Renal pelvis (tissue), 4 donors: Measurements from ENCODE around the gene NOL3. TPM values are rescaled to one million over a fixed set of nuclear protein-coding genes. Genes with fewer than 3 reads are reported as not detected.
A peak's percentile ranks its signal among the peaks of the same experiment; 100 is the strongest.

Experiments used
- DNase-seq: peaks from one replicate; pipeline ENCODE4 v3.0.0-alpha.2; 2013
- polyA plus RNA-seq, 3 donors: library from polyadenylated mRNA; unstranded; fragments of 120-200 nt; gene quantifications; one replicate each; pipeline ENCODE4 v1.2.1, GENCODE V29; 2013; ENCODE audit not compliant: insufficient read length in 3 of 3

NOL3 gene
- polyA plus RNA-seq, 3 donors, result 4.1 to 9.5 (median 7.6) TPM

DNA sequence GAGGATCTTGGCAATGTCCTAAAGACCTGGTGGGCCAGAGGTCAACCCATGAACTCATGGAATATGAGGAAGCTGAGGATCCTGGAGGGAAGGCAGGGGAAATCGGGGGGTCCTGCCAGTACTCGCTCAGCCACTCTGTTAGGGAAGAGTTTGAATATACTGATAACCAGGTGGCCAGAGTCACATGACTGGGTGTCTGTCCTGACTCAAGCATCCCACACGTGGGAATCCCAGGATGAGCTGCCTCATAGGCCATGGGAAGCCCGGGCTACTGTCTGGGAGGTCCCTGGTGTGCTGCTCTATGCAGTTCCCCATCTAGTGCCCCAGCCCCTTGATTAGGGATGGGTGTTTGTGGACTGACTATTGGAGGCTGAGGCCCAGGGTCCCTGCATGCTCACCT lies 18.0 kb downstream of the NOL3 start:
- no peak for DNase-seq

DNA sequence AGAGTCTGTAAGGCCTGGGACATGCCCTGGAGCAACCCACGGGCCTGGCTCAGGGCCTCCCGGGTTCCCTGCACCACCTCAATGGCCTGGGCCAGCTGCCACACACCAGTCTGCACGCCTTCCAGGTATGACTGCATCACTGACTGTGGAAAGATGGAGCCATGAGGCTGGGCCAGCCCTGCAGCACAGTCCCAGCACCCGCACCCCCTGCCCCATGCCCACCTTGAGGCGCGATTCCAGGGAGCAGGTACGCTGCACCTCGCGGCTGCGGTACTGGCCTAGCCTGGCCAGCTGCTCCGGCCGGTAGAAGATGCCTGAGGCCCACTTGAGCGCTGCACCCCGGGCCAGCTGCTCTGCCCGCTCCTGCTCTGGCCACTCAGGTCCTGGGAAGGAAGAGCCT lies 18.5 kb downstream of the NOL3 start:
- no peak for DNase-seq

DNA sequence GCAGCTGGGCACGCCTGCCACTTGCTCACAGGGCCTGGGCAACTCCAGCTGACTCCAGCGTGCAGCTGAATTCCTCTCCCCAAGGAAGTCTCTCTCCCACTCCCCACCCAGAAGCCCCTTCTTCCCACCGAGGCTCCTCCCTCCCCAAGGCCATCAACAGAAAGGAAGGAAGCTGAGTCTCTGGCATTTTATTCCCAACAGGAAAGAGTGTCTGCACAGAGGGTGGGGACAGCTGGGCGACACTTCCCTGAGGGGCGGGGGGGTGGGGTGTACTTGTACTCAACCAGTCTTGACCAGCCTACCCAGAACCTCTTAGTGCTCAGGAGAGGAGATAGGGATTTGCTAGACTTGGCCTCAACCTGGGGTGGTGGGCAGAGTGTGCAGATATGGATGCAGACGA lies 19.7 kb downstream of the NOL3 start, which contains the start of gene EXOC3L1:
Gene EXOC3L1, minus strand, starts transcription at position 96 of the 400 bp plus-strand sequence. CDS start 460 bp downstream, outside the sequence.
- no peak for DNase-seq

DNA sequence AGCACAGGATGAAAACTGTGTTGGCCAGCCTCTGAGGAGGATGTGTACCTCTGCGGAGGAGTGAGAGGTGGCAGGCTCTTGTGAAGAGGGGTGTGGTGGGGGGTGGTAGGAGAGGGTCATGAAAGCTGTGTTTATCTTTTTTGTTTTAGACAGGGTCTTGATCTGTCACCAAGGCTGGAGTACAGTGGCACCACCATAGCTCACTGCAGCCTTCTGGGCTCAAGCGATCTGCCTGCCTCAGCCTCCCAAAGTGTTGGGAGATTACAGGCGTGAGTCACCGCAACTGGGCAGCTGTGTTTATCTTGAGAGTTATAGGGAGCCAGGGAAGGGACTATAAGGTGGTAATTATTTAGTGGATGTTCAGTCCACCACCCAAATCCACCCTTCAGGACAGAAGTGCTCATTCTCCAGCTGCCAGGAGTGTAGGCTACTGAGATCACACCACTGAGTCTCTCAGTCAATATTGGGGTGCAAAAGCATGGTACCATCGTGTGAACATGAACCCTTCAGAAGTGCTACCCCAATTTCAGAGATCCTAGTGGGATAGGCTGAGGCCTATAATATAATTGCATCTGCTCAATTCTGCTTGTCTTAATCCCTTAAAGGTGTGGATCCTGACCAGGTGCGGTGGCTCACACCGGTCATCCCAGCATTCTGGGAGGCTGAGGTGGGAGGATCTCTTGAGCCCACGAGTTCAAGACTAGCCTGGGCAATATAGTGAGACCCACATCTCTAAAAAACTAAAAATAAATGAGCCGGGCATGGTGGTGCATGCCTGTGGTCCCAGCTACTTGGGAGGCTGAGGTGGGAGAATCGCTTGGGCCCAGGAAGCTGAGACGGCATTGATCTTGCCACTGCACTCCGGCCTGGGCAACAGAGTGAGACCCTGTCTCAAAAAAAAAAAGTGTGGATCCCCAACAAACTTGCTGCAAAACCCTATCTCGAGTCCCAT lies 20.4 kb downstream of the NOL3 start:
- DNase-seq, result no peak

DNA sequence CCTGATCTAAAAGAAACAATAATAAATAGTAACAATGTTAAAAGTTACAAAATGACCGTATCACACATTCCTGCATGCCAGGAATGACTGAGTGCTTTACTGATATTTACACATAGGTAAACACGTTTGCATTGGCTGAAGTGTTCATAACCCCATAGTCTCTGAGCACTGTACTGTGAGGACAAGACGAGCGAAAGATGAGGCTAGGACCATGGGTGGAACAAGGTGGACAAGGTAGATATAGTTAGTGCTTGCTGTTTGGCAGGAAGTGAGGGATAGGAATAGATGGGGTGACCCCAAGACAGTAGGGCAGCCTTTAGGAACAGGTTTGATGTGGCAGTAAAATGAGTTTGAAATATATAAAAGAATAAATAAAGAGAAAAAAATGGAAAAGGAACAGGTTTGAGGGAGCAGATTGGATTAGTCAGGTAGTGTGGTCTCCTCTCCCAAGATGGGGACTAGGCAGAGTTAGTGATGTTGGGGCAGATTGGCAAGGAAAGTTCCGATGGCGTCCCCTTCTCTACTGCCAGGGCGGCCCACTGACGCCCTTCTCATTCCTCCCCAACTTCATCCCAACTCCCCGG lies 21.2 kb downstream of the NOL3 start:
- no peak for DNase-seq

DNA sequence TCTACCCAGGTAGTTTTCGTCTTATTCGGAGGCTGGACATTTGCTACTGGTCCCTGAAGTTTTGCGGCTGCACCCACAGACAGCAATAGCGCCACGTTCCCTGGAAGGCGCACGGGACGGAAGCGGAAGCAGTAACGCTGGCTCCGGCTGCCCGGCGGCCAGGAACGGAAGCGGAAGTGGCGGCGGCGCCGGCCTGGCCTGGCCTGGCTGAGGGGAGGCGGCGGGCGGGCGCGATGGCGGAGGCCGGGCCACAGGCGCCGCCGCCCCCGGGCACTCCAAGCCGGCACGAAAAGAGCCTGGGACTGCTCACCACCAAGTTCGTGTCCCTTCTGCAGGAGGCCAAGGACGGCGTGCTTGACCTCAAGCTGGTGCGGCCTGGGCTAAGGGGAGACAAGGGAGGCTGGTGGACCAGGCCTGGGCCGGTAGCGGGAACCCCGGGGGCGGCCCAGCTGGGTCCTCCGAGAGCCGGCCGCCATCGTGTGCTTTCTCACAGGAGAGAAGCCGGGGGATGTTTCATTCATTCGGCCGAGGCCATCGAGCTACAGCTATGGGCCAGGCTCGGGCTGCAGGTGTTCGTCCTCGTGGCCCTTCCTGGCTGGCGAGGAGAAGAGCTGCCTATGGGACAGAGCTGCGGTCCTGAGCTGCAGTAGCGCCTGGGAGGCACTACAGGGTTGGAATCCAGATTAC lies 21.8 kb downstream of the NOL3 start, which contains the start of gene E2F4:
Gene E2F4, plus strand, starts transcription at position 161 of the 687 bp plus-strand sequence. Its CDS starts 73 bp downstream, at position 234.
- DNase-seq, result peak; percentile 91

DNA sequence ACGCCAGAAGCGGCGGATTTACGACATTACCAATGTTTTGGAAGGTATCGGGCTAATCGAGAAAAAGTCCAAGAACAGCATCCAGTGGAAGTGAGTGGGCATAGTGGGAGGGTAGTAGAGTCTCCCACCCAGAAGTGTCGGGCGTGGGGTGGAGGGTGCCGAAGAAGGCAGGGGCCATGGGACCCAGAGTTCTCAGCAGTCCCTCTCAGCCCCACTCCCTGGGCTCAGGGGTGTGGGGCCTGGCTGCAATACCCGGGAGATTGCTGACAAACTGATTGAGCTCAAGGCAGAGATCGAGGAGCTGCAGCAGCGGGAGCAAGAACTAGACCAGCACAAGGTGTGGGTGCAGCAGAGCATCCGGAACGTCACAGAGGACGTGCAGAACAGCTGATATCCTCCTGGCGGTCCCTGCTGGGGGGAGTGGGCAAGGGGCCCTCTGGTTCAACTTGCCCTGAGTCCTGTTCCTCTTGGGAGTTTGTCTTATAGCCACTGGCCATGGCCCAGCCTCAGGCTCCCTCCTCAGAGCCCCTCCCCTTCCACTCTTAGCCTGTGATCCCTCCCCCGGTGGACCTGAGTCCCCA lies 22.5 kb downstream of the NOL3 start:
- no peak for DNase-seq

DNA sequence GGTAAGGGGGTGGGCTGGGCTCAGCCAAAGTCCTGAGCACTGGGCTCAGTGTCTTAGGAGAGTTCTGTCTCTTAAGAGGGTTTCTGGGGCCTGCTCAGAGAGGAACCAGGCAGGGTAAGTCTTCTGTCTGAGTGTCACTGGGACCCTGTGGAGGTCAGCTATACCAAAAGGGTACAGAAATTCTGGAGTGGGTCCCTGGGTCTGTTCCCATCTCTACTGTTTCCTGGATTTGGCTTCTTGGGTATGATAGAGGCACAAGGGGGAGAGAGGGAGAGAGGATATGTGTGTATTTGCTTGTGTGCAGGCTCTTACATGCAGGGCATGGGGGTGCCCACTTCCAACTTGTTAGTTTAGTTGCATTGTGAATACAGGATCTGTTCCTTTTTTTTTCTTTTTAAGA lies 23.2 kb downstream of the NOL3 start:
- DNase-seq, result no peak

DNA sequence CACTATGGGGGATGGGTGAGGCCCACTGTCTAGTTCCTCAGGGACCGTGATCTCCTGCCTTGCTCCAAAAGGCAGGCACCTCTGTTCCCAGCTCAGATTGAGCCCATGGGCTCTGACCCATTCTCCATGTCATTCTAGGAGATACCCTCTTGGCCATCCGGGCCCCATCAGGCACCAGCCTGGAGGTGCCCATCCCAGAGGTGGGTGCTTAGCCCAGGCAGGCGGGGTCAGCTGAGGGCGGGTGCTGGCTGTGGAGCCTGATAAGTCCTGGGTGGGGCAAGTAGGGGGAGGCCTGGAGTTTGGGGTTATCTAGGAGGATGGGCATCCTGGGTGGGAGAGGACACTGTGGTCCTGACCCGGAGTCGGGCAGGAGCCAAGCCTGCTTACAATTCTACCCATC lies 23.9 kb downstream of the NOL3 start:
- DNase-seq, result no peak

DNA sequence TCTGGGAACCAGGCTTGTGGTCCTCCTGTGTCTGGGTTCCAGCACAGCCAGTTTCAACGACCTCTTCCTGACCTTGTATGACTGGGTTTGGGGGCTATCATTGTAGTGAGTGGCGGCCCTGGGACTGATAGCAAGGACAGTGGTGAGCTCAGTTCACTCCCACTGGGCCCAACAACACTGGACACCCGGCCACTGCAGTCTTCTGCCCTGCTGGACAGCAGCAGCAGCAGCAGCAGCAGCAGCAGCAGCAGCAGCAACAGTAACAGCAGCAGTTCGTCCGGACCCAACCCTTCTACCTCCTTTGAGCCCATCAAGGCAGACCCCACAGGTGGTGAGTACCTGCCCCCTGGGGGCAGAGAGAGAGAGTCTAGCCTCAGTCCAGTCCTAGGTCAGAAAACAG lies 25.3 kb downstream of the NOL3 start:
- no peak for DNase-seq

DNA sequence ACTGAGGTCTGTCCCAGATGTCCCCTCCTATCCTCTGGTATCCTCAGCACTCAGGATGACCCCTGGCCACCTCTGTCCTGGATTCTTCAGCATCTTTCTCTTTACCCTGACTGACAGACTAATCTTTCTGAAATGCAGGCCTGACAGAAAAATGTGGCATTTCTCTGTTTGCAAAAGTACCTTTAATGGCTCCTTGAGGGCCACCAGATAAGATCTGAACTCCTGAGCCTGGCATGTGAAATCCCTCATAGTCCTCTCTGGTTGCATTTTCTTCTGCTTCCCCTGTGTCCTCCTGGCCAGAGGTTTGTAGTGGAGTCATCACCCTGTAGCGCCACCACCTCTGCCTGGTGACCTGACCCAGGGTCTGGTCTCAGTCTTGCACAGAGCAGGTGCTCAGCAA lies 26.5 kb downstream of the NOL3 start:
- no peak for DNase-seq

DNA sequence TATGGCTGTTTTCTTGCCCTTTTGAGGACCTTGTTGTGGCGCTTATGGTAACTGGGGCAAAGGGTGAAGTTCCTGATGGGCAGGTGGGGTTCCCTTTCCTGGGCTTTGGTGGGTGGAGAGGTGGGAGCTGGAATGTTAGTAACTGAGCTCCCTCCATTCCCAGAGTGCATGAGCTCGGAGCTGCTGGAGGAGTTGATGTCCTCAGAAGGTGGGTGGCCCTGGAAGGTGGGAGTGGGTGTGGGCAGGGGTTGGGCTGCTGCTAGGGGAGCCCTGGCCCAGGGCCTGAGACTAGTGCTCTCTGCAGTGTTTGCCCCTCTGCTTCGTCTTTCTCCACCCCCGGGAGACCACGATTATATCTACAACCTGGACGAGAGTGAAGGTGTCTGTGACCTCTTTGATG lies 27.4 kb downstream of the NOL3 start:
- DNase-seq, result no peak

DNA sequence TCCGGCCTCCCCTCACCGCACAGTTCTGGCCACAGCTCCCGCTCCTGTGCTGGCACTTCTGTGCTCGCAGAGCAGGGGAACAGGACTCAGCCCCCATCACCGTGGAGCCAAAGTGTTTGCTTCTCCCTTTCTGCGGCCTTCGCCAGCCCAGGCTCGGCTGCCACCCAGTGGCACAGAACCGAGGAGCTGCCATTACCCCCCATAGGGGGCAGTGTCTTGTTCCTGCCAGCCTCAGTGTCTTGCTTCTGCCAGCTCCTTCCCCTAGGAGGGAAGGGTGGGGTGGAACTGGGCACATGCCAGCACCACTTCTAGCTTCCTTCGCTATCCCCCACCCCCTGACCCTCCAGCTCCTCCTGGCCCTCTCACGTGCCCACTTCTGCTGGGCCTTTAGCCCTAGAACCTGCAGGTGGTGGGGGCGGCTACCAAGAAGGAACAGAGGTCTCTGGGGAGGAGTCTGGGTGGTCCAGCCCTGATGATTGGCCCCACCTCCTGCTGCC lies 27.9 kb downstream of the NOL3 start:
- no peak for DNase-seq

DNA sequence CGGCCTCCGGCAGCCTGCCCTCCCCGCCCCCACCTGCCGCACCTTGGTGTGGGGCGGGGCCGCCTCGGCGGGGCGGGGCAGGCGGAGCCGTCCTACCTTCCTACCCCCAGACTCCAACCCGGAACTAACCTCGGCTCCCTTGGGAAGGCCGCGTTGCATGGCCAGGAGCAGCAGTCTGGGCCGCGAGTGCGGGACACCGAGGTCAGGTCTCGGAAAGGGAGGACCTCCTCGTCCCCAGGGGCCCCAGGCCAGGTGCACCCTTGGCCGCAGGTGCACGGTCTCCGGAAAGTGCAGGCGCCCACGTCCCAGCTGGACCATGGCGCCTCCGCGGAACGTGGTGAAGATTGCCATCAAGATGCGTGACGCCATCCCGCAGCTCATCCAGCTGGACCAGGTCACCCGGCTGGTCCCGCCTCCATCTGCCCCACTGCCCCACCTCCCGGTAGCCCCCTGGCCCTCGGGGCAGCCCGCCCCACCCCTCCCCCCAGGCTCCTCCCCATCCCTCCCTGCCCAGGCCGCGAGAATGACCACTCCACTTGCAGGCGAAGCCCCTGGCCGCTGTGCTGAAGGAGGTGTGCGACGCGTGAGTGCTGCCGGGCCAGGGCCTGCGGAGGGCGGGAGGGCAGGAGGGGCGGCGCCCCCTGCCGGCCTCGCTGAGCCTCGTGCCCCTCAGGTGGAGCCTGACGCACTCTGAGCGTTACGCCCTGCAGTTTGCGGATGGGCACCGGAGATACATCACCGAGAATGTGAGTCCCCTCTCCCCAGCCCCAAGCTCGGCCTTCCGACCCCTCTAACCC lies 28.9 kb downstream of the NOL3 start, which contains the start of gene ELMO3:
Gene ELMO3, plus strand, starts transcription at position 121 of the 797 bp plus-strand sequence. Its CDS starts 196 bp downstream, at position 317.
- no peak for DNase-seq

DNA sequence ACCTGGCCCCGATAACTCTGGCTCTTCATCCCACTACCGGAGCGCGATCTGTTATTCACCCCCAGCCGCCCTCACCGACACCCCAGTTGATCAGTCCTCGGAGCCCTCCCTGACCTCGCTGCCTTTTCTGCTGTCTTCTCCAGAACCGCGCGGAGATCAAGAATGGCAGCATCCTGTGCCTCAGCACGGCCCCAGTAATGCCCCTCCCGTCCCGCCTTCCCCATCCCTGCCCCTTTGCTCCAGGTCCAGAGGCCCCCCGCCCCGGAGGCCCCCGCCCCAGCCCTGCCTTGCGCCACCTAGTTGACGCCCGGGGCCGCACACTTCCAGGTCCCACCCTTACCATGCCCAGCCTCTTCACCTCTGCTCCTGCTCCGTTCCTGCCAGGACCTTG lies 29.5 kb downstream of the NOL3 start:
- DNase-seq, result no peak

DNA sequence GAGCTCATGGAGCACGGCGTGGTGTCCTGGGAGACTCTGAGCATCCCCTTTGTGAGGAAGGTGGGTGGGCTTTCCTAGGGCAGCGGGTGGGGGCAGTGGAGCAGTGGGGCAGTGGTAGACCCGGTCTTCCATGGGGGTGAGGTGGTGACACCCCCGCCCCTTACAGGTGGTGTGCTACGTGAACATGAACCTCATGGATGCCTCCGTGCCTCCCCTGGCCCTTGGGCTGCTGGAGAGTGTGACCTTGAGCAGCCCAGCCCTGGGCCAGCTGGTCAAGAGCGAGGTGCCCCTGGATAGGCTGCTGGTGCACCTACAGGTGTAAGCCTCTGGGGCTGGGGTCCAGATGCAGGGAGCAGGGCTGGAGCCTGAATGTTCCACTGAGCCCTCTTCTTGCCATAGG lies 30.2 kb downstream of the NOL3 start:
- DNase-seq, result no peak

DNA sequence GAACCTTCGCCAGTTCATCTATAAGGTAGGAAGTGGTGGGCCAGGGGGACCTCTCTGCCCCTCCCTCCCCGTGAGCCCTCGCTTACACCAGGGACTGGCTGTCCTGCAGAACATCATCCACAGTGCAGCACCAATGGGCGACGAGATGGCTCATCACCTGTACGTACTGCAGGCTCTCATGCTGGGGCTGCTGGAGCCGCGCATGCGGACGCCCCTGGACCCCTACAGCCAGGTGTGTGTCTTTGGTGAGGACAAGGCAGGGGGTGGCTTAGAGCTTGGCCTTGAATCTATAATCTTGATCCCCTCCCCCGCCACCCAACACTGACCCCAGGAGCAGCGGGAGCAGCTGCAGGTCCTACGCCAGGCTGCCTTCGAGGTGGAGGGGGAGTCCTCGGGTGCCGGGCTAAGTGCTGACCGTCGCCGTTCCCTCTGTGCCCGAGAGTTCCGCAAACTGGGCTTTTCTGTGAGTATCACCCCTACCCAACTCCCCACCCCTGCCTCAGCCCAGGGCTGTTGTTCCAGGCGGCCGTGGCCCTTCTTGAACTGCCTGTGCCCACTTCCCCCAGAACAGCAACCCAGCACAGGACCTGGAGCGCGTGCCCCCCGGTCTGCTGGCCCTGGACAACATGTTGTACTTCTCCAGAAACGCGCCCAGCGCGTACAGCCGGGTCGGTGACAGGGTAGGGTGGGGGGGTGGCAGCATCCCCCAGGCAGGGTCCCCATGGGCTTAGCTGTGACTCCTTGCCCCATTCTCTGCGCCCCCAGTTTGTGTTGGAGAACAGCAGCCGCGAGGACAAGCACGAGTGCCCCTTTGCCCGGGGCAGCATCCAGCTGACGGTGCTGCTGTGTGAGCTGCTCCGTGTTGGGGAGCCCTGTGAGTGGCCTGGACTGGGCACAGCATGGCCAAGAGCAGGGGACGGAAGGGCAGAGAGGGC lies 31.3 kb downstream of the NOL3 start:
- DNase-seq, result no peak

DNA sequence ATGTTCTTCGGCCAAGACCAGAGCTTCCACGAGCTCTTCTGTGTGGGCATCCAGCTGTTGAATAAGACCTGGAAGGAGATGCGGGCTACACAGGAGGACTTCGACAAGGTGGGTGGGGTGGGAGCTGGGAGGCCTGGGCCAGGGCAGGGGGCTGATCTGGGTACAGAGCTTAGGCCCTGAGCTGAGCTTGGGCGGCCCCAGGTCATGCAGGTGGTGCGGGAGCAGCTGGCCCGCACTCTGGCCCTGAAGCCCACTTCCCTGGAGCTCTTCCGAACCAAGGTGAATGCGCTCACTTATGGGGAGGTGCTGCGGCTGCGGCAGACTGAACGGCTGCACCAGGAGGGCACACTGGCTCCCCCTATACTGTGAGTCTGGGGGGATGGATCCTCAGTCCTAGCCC lies 32.1 kb downstream of the NOL3 start:
- no peak for DNase-seq

DNA sequence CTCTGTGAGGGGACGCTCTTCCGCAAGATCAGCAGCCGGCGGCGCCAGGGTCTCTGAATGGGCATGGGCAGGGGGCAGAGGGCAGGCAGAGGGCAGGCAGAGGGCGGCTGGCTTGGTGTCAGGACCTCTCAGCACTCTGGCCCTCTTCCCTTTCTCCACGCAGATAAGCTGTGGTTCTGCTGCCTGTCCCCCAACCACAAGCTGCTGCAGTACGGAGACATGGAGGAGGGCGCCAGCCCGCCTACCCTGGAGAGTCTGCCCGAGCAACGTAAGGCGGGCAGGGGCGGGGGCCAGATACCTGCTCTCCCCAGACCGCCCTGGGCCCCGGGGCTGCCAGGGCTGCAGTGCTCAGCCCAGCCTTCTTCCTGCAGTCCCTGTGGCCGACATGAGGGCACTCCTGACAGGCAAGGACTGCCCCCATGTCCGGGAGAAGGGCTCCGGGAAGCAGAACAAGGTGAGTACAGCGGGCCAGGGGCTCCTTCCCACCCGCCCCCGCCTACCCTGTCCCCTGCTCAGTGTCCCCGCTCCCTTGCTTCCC lies 32.7 kb downstream of the NOL3 start:
- no peak for DNase-seq

DNA sequence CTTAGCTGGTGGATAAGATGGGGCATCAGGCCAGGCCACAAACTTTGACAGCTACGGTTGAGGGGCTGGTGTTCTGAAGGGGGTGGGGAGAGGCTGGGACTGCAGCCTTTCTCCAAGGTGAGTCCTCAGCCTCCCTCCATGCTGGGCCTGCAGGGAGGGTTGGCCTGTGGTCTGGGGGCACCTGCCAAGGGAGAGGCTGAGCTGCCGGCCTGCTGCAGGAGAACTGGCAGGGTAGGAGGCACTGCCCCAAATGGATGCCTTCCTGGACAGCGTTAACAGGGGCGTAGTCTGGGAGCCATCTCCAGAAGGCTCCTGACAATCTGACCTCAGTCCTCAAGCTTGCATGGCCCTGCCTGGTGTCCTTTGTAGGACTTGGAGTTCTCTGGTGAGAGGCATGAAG lies 33.7 kb downstream of the NOL3 start:
- DNase-seq, result no peak
